Activated CD8-positive, alpha-beta memory T cell treated with anti-CD3 and anti-CD28 coated beads for 48 hours (primary cell): ENCODE data around the gene B4GALNT3.

Experiments used
- DNase-seq, 3 experiments: peaks; one replicate each; pipeline ENCODE4 v3.0.0-alpha.2; 2020; ENCODE audit warnings: low read depth in 2 of 3, low spot score in 2 of 3

B4GALNT3 gene

GRCh38 chr12:508145-508544 is 48.4 kb downstream of the B4GALNT3 start:
- DNase-seq = no peak

GRCh38 chr12:508795-509194 is 49.1 kb downstream of the B4GALNT3 start:
- DNase-seq = no peak

GRCh38 chr12:509500-509899 is 49.8 kb downstream of the B4GALNT3 start:
- no peak for DNase-seq

- DNase-seq = no peak
These were observed 50.5 kb downstream of the B4GALNT3 start for GRCh38 chr12:510071-510825.

- no peak for DNase-seq
These were observed 53.2 kb downstream of the B4GALNT3 start for GRCh38 chr12:512933-513332.

GRCh38 chr12:513446-513845 is 53.7 kb downstream of the B4GALNT3 start:
- no peak for DNase-seq

GRCh38 chr12:517538-517937 is 57.8 kb downstream of the B4GALNT3 start:
- DNase-seq = no peak

GRCh38 chr12:520119-520518 is 60.4 kb downstream of the B4GALNT3 start:
- DNase-seq = no peak

GRCh38 chr12:522692-523378 is 63.1 kb downstream of the B4GALNT3 start:
- DNase-seq = no peak

- no peak for DNase-seq
These were observed 64.6 kb downstream of the B4GALNT3 start for GRCh38 chr12:524167-524951.

GRCh38 chr12:526089-526488 is 66.3 kb downstream of the B4GALNT3 start:
- no peak for DNase-seq

GRCh38 chr12:527241-527640 is 67.5 kb downstream of the B4GALNT3 start:
- DNase-seq = no peak

- no peak for DNase-seq
These were observed 68.0 kb downstream of the B4GALNT3 start for GRCh38 chr12:527729-528128.

GRCh38 chr12:530308-530707 is 70.6 kb downstream of the B4GALNT3 start:
- DNase-seq = no peak

- DNase-seq = no peak
These were observed 71.1 kb downstream of the B4GALNT3 start for GRCh38 chr12:530821-531220.

GRCh38 chr12:531951-532585 is 72.3 kb downstream of the B4GALNT3 start:
- no peak for DNase-seq

- no peak for DNase-seq
These were observed 73.3 kb downstream of the B4GALNT3 start for GRCh38 chr12:532908-533565.

- no peak for DNase-seq
These were observed 74.0 kb downstream of the B4GALNT3 start for GRCh38 chr12:533718-534117.

- no peak for DNase-seq
These were observed 74.5 kb downstream of the B4GALNT3 start for GRCh38 chr12:534216-534615.

GRCh38 chr12:535396-535795 is 75.7 kb downstream of the B4GALNT3 start:
- DNase-seq = no peak

- DNase-seq = no peak
These were observed 77.1 kb downstream of the B4GALNT3 start for GRCh38 chr12:536751-537245.
